GM10248 (cell line): Measurements from ENCODE around the gene FLII.

Source experiments
- CTCF ChIA-PET: fragments of 300-600 bp; sonication (Branson Sonifier 250); formaldehyde crosslinking; extraction: SDS; loops from one replicate; lab custom pipeline; 2021; ENCODE audit warnings: antibody characterized with exemption; lab: Yijun Ruan, JAX
- POLR2A ChIA-PET: fragments of 350-650 bp; sonication (Branson Sonifier 250); formaldehyde crosslinking; extraction: SDS; loops from one replicate; lab custom pipeline; 2020; ENCODE audit warnings: antibody characterized with exemption; lab: Yijun Ruan, JAX
- DNase-seq: peaks from one replicate; pipeline ENCODE4 v3.0.0; 2012; ENCODE audit errors: extremely low spot score
- CTCF ChIP-seq: IDR thresholded peaks from 2 replicates; pipeline ENCODE4 v1.5.1; 2012; ENCODE audit warnings: mild to moderate bottlenecking, low read depth; ENCODE audit errors: extremely low read depth, missing control alignments, control extremely low read depth

FLII gene

GRCh38 chr17:18280766-18281371 lies 22.3 kb upstream of the FLII start:
- ChIA-PET POLR2A (no interaction called here), CTCF (interaction anchor here (1.1 to 2.4 kb wide), 2 partner anchors 10 to 32 kb away, joined by 3 to 7 read pairs; no protein-coding TSS in a partner anchor)
- DNase-seq = no peak
- TF ChIP-seq CTCF = no peak

DNA sequence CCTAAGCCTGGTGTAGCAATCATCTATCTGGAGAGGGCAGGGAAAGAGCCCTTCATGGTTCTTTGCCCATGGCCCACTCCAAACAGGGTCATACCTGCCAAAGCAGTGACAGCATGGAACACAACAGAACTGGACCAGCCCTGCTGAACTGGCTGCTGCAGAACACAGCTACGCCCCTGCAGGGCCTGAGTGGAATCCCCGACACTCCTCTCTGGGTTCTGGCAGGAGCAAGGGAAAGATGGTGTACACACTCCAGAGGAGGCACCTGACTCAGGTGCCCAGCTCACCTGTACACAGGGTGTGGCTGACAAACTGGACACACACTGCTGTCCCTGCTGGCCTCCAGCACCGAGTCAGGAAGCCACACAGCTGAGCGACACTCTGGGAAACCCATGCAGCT lies 21.7 kb upstream of the FLII start:
- ChIA-PET POLR2A (no interaction called here), CTCF (interaction anchor here (0.7 to 2.4 kb wide), 3 partner anchors 9 to 31 kb away, joined by 3 to 7 read pairs (median 3); no protein-coding TSS in a partner anchor)
- no peak for TF ChIP-seq CTCF
- no peak for DNase-seq

DNA sequence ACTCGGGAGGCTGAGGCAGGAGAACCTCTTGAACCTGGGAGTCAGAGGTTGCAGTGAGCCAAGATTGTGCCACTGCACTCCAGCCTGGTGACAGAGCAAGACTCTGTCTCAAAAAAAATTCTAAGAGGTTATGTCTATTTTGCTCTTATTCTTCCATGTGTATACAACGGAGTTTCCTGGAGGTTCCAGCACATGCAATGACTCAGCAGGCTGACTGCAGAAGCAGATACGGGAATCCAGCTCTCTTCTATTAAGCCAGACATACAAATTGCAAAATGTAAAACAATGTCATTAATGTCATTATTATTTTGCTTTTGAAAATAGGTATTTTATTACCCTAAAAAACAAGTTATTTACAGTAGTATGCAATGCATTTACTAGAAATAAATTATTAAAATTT lies 20.3 kb upstream of the FLII start:
- no peak for TF ChIP-seq CTCF
- DNase-seq = no peak
- ChIA-PET CTCF (no interaction called here), POLR2A (no interaction called here)

GRCh38 chr17:18277076-18277475 lies 18.5 kb upstream of the FLII start:
- CTCF ChIA-PET = no interaction called here
- POLR2A ChIA-PET = no interaction called here
- no peak for DNase-seq
- TF ChIP-seq CTCF = no peak

DNA sequence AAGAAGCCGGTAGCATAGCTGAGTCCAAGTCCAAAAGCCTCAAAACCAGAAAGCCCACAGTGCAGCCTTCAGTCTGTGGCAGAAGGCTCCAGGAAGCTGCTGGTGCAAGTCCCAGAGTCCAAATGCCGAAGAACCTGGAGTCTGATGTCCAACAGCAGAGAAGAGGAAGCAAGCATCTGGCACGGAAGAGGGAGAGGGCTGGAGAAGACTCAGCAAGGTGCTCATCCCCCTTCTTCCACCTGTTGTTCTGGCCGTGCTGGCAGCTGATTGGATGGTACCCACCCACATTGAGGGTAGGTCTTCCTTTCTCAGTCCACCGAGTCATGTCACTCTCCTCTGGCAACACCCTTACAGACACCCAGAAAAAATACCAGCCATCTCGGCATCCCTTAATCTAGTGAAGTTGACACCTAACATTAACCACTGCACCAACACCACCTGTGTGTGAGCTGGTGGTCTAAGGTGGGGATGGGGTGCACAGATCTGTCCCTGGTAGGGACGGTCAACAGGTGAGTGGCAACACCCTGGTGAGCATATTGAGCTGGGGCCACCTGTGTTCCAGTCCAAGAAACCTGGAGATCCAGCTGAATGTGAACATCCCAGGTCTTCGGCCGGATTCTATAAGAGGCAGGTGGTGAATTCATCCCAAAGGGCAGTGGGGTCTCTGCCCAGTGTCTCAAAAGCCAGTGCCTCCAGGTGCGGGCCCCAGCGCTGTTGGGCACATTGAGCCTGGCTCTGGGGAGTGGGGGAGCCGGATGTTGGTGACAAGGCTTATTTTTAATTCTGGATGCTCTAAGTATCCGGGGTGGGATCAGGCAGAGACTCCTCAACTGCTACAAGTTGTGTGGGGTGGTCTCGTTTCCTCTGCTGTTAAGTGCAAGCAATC lies 11.8 kb upstream of the FLII start:
- no peak for DNase-seq
- ChIA-PET CTCF (interaction anchor here (2.0 kb wide), 1 partner anchor 10 kb away, joined by 7 read pairs; no protein-coding TSS in a partner anchor), POLR2A (interaction anchor here (1.5 kb wide), 1 partner anchor 15 kb away, joined by 3 read pairs; no protein-coding TSS in a partner anchor)
- no peak for TF ChIP-seq CTCF

GRCh38 chr17:18267927-18268711 lies 9.6 kb upstream of the FLII start:
- ChIA-PET CTCF (interaction anchor here (1.6 kb wide), 1 partner anchor 20 kb away, joined by 4 read pairs; no protein-coding TSS in a partner anchor), POLR2A (no interaction called here)
- no peak for TF ChIP-seq CTCF
- DNase-seq = no peak
